22Rv1 (cell line): Measurements from ENCODE around the gene GNG12.

ENCODE experiments used
- H3K27ac ChIP-seq: fragments of 450-650 bp; 2 replicates; pipeline ENCODE4 v1.5.1; 2017
- ZFX ChIP-seq: fragments of 450-650 bp; IDR thresholded peaks from 2 replicates; pipeline ENCODE4 v1.6.1; 2017; ENCODE audit warnings: antibody characterized with exemption, borderline replicate concordance
- TF ChIP-seq, protein P1 (sequence below): fragments of 450-650 bp; IDR thresholded peaks from 2 replicates; pipeline ENCODE4 v1.5.1; 2017; ENCODE audit warnings: mild to moderate bottlenecking

Gene GNG12

DNA sequence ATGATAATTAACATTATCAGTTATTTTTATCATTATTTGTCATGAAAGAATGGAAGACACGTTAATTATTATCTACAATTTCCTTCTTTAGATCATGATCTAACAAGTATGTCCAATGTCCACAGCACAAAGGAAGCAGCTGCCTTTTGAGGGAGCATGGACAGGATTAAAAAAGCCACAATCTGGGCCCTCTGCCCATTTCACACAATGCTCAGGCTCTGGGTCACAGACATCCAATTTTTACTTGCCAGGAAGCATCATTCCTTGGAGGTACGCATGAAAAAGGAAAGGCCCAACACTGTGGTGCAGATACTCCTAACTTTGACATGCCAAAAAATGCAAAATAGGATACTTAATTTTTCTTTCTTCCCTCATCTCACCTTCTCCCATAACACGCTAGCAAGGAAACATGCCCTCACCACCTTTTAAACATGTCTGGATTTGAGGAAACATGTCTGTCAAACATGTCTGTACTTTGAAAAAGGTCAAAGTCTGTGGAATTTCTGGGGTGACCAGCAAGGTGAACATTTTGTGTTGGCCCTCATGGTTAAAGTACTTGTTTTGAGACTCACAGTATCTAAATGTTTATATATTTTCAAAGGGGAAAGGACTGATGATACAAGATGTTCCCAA is 108.2 kb downstream of the GNG12 start:
- no peak for TF ChIP-seq ZFX
- TF ChIP-seq, protein P1, sequence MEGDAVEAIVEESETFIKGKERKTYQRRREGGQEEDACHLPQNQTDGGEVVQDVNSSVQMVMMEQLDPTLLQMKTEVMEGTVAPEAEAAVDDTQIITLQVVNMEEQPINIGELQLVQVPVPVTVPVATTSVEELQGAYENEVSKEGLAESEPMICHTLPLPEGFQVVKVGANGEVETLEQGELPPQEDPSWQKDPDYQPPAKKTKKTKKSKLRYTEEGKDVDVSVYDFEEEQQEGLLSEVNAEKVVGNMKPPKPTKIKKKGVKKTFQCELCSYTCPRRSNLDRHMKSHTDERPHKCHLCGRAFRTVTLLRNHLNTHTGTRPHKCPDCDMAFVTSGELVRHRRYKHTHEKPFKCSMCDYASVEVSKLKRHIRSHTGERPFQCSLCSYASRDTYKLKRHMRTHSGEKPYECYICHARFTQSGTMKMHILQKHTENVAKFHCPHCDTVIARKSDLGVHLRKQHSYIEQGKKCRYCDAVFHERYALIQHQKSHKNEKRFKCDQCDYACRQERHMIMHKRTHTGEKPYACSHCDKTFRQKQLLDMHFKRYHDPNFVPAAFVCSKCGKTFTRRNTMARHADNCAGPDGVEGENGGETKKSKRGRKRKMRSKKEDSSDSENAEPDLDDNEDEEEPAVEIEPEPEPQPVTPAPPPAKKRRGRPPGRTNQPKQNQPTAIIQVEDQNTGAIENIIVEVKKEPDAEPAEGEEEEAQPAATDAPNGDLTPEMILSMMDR: no peak
- no peak overlapping the region for H3K27ac ChIP-seq

- TF ChIP-seq, protein P1: no peak
- no peak for TF ChIP-seq ZFX
- no peak overlapping the region for H3K27ac ChIP-seq
These were observed 109.6 kb downstream of the GNG12 start for GRCh38 chr1:67723620-67724019.

- TF ChIP-seq, protein P1: no peak
- no peak for TF ChIP-seq ZFX
- no peak overlapping the region for H3K27ac ChIP-seq
These were observed 110.1 kb downstream of the GNG12 start for GRCh38 chr1:67723126-67723525.

GRCh38 chr1:67722292-67722944 is 110.8 kb downstream of the GNG12 start:
- H3K27ac ChIP-seq: no peak overlapping the region
- TF ChIP-seq ZFX: no peak
- TF ChIP-seq, protein P1: no peak

DNA sequence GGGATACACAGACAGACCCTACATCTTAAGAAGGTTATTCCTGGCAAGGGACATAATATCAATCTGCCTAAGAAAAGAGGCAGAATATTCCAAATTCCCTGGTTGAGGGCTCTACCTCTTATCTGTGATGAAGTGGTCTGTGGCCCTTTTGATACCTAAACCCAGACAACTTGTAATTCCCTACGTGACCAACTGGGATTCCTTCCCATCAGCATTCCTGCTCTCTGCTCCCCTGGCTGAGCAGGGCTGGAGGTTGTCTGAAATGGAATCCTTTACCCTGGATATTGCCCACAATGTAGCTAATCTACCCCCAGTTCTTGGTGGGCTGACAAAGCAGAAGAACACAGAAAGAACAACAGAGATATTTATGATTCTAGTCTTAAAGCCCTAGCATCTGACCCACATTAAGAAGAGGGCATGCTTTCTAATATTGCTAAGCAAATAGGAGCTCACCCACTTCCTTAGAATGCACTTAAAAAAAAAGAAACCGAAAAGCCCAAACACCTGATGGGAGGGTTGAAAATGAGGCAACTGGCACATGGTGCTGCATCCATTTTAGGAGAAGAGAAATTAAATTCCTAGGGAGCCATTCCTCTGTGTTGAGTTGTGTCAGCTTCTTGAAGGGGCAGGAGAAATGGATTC is 111.5 kb downstream of the GNG12 start:
- TF ChIP-seq ZFX: no peak
- TF ChIP-seq, protein P1: no peak
- H3K27ac ChIP-seq: no peak overlapping the region

DNA sequence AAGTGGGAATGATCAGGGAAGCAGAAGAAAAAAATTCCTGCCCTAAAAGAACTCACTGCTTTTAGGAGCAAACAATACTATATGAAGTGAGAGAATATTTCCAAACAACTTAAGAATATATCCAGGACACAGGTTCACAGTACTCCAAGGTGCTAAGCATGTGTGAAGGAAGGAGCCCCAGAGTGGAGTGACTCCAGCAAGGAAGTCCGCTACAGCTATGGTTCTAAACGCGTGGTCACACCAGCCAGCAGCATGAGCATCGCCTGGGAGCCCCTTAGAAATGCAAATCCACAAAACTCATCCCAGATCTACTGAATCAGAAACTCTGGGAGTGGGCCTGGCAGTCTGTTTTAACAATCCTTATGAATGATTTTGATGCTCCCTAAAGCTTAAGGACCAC is 112.2 kb downstream of the GNG12 start:
- no peak for TF ChIP-seq ZFX
- TF ChIP-seq, protein P1: no peak
- H3K27ac ChIP-seq: no peak overlapping the region
